MCF 10A (cell line): ENCODE results near the gene TLCD4. TPM values are rescaled to one million over a fixed set of nuclear protein-coding genes. Genes with fewer than 3 reads are reported as not detected.
A peak's percentile ranks its signal among the peaks of the same experiment; 100 is the strongest.

ENCODE experiments used
- BruUV-seq: library from RNA; stranded (reverse); fragments of 400-500 nt; replicated peaks from 2 replicates; lab custom pipeline; 2021; lab: Mats Ljungman, UMichigan
- CTCF ChIA-PET: fragments of 300-600 bp; sonication (Branson Sonifier 250); formaldehyde crosslinking; extraction: SDS; loops from one replicate; lab custom pipeline; 2021; ENCODE audit warnings: antibody characterized with exemption, inconsistent platforms; lab: Yijun Ruan, JAX
- POLR2A ChIA-PET: fragments of 300-600, 350-650 bp; sonication (Branson Sonifier 250); formaldehyde crosslinking; extraction: SDS; loops from one replicate; lab custom pipeline; 2020; ENCODE audit warnings: antibody characterized with exemption, inconsistent platforms; lab: Yijun Ruan, JAX
- DNase-seq: peaks from one replicate; pipeline ENCODE4 v3.0.0-alpha.2; 2018; ENCODE audit not compliant: unreplicated experiment
- H3K27ac Mint-ChIP-seq: one replicate; pipeline ENCODE4 v1.8.0; 2022; ENCODE audit warnings: mild to moderate bottlenecking, low read depth, mixed read lengths; ENCODE audit not compliant: unreplicated experiment
- H3K27me3 Mint-ChIP-seq: one replicate; pipeline ENCODE4 v1.8.0; 2022; ENCODE audit warnings: mixed read lengths; ENCODE audit not compliant: insufficient read depth, unreplicated experiment
- H3K36me3 Mint-ChIP-seq: one replicate; pipeline ENCODE4 v1.8.0; 2022; ENCODE audit warnings: mild to moderate bottlenecking, moderate library complexity, mixed read lengths; ENCODE audit not compliant: insufficient read depth, unreplicated experiment
- H3K4me1 Mint-ChIP-seq: one replicate; pipeline ENCODE4 v1.8.0; 2022; ENCODE audit warnings: mixed read lengths; ENCODE audit not compliant: insufficient read depth, unreplicated experiment
- H3K4me3 Mint-ChIP-seq: one replicate; pipeline ENCODE4 v1.8.0; 2022; ENCODE audit warnings: mild to moderate bottlenecking, moderate library complexity, mixed read lengths; ENCODE audit not compliant: unreplicated experiment
- H3K9me3 Mint-ChIP-seq: one replicate; pipeline ENCODE4 v1.8.0; 2022; ENCODE audit warnings: mixed read lengths; ENCODE audit not compliant: unreplicated experiment
- CTCF ChIP-seq: fragments of 200-600 bp; IDR thresholded peaks from one replicate; pipeline ENCODE4 v1.8.0; 2022; ENCODE audit warnings: antibody characterized with exemption, mild to moderate bottlenecking; ENCODE audit not compliant: unreplicated experiment
- intact Hi-C: fragments of 100-400 bp; cut with micrococcal nuclease; formaldehyde crosslinking; loops from 2 replicates; pipeline ENCODE4 v1.14.1; 2022
- total RNA-seq: library from RNA; stranded (reverse); gene quantifications from 2 replicates; pipeline ENCODE4 v1.2.3, GENCODE V29; 2022

The TLCD4 gene
- total RNA-seq, 1 experiment from 2014 or later: 1.9 TPM

GRCh38 chr1:95069710-95070093 lies 47.5 kb upstream of the TLCD4 start:
- Mint-ChIP-seq H3K4me3 (no peak overlapping the region), H3K4me1 (peaks cover 9% of the 10 kb centered on the region), H3K27me3 (no peaks in the 10 kb centered on the region), H3K36me3 (no peaks in the 10 kb centered on the region), H3K27ac (no peak overlapping the region), H3K9me3 (no peaks in the 10 kb centered on the region)
- BruUV-seq: no TSS peak
- intact Hi-C loops: no loop called here
- no peak for DNase-seq
- ChIA-PET POLR2A (interaction anchor here (0.7 kb wide), 1 partner anchor 150 kb away, joined by 3 read pairs; no protein-coding TSS in a partner anchor), CTCF (interaction anchor here (0.9 kb wide), 1 partner anchor 15 kb away, joined by 3 read pairs; no protein-coding TSS in a partner anchor)
- TF ChIP-seq CTCF: no peak

GRCh38 chr1:95071539-95071938 lies 45.6 kb upstream of the TLCD4 start:
- H3K9me3 Mint-ChIP-seq: no peaks in the 10 kb centered on the region
- H3K4me1 Mint-ChIP-seq: peaks cover 9% of the 10 kb centered on the region
- no peak for DNase-seq
- H3K27me3 Mint-ChIP-seq: no peaks in the 10 kb centered on the region
- H3K27ac Mint-ChIP-seq: peak overlapping the region; percentile 90
- BruUV-seq: no TSS peak
- CTCF ChIA-PET: interaction anchor here (1.0 kb wide), 1 partner anchor 46 kb away, joined by 3 read pairs; the partner anchor contains the start of gene TLCD4
- TF ChIP-seq CTCF: no peak
- no peaks in the 10 kb centered on the region for H3K36me3 Mint-ChIP-seq
- intact Hi-C loops: no loop called here
- peak overlapping the region; percentile 84 for H3K4me3 Mint-ChIP-seq
- POLR2A ChIA-PET: interaction anchor here (0.7 to 2.6 kb wide), 4 partner anchors 44 to 217 kb away, joined by 3 to 21 read pairs (median 7); partner anchors contain the start of genes RWDD3 and TLCD4

DNA sequence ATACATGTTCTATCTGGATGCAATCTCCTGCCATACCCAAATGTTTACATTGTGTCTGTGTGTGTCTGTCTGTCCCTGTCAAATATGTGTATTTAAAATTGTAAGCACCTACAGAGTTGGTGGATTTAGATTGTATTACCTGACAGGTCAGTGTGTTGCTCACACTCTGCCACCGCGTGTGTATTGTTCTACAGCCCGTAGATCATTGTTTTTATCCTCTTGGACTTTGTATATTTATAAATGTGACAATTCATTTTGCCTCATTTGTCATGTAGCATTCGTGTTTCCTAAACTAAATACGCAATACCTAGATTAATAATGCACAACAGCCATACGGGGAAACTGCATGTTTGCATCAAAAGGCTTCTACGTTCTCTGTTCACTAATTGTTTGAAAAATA lies 45.0 kb upstream of the TLCD4 start:
- Mint-ChIP-seq H3K36me3 (no peaks in the 10 kb centered on the region), H3K4me3 (peak overlapping the region; percentile 84), H3K9me3 (no peaks in the 10 kb centered on the region), H3K27me3 (no peaks in the 10 kb centered on the region), H3K4me1 (peaks cover 9% of the 10 kb centered on the region), H3K27ac (peak overlapping the region; percentile 90)
- ChIA-PET POLR2A (interaction anchor here (0.7 to 2.6 kb wide), 9 partner anchors 10 to 217 kb away, joined by 3 to 21 read pairs (median 4); partner anchors contain the start of genes RWDD3 and TLCD4), CTCF (interaction anchor here (1.0 to 3.0 kb wide), 2 partner anchors 45 to 161 kb away, joined by 3 to 16 read pairs; partner anchors contain the start of genes RWDD3 and TLCD4)
- BruUV-seq: TSS peak; percentile 70
- intact Hi-C loops: loop anchor here (1.0 to 2.0 kb wide), 2 partner anchors 45 to 162 kb away; partner anchors contain the start of genes RWDD3 and TLCD4
- DNase-seq: no peak
- no peak for TF ChIP-seq CTCF

GRCh38 chr1:95072532-95073419 lies 44.4 kb upstream of the TLCD4 start, which contains the start of gene ALG14:
Gene ALG14 (minus strand): TSS chr1:95072951. CDS start chr1:95072898, 53 bp downstream.
- Mint-ChIP-seq H3K4me3 (peak within 1 kb of the TSS; percentile 84), H3K27me3 (no peaks in the 10 kb centered on the region), H3K4me1 (peaks cover 9% of the 10 kb centered on the region), H3K9me3 (no peaks in the 10 kb centered on the region), H3K36me3 (no peaks in the 10 kb centered on the region), H3K27ac (peak within 1 kb of the TSS; percentile 90)
- POLR2A ChIA-PET: interaction anchor here (0.5 to 2.6 kb wide), 22 partner anchors 9 to 1515 kb away, joined by 3 to 23 read pairs (median 4); partner anchors contain the start of genes RWDD3 and TLCD4
- CTCF ChIA-PET: interaction anchor here (0.5 to 4.4 kb wide), 9 partner anchors 12 to 474 kb away, joined by 3 to 49 read pairs (median 5); partner anchors contain the start of genes RWDD3 and TLCD4
- intact Hi-C loops: loop anchor here (1.0 to 2.0 kb wide), 2 partner anchors 44 to 162 kb away; partner anchors contain the start of genes RWDD3 and TLCD4
- no peak for TF ChIP-seq CTCF
- no TSS peak for BruUV-seq
- DNase-seq: peak; percentile 94
